Measurements from ENCODE around the gene HTR7.
"Not testable (repeated sequence)": the region's sequence is repeated elsewhere in the genome, so short reads cannot be mapped to it uniquely, and the experiment has no call there.

HTR7 gene

GRCh38 chr10:90813594-90814365 is 44.1 kb downstream of the HTR7 start:
- no peaks in the 10 kb centered on the region for H3K36me3 ChIP-seq (ENCODE audit: insufficient read depth)
- no peak overlapping the region for H3K4me3 ChIP-seq (IDR thresholded peaks at IDR 0.05; ENCODE audit: insufficient read depth, low read depth, low read length)
- no peak for TF ChIP-seq CTCF (conservative IDR thresholded peaks at IDR 0.05; ENCODE audit: low read depth, low read length)
- no peak overlapping the region for H3K4me2 ChIP-seq
- H3K27me3 ChIP-seq (ENCODE audit: insufficient read depth, low read depth), result no peaks in the 10 kb centered on the region
- H4K20me1 ChIP-seq (ENCODE audit: insufficient read depth), result no peaks in the 10 kb centered on the region
- H3K9ac ChIP-seq, result no peak overlapping the region
- H3K27ac ChIP-seq, result no peak overlapping the region
- H2AFZ ChIP-seq (ENCODE audit: low read depth), result no peak overlapping the region
- H3K4me1 ChIP-seq (ENCODE audit: low read depth, poor library complexity, severe bottlenecking), result no peaks in the 10 kb centered on the region
- no peaks in the 10 kb centered on the region for H3K79me2 ChIP-seq (ENCODE audit: insufficient read depth, low read depth)

GRCh38 chr10:90807106-90807505 is 50.7 kb downstream of the HTR7 start:
- not testable (repeated sequence) for H3K36me3 ChIP-seq (ENCODE audit: insufficient read depth); H3K27me3 ChIP-seq (ENCODE audit: insufficient read depth, low read depth); H4K20me1 ChIP-seq (ENCODE audit: insufficient read depth); H2AFZ ChIP-seq (ENCODE audit: low read depth); H3K4me1 ChIP-seq (ENCODE audit: low read depth, poor library complexity, severe bottlenecking); H3K27ac ChIP-seq; H3K4me2 ChIP-seq; H3K4me3 ChIP-seq (IDR thresholded peaks at IDR 0.05; ENCODE audit: insufficient read depth, low read depth, low read length); H3K79me2 ChIP-seq (ENCODE audit: insufficient read depth, low read depth); H3K9ac ChIP-seq

- Histone ChIP-seq H3K9ac (no peak overlapping the region), H3K27me3 (ENCODE audit: insufficient read depth, low read depth) (no peaks in the 10 kb centered on the region), H3K4me3 (IDR thresholded peaks at IDR 0.05; ENCODE audit: insufficient read depth, low read depth, low read length) (no peak overlapping the region), H3K79me2 (ENCODE audit: insufficient read depth, low read depth) (no peaks in the 10 kb centered on the region), H3K4me1 (ENCODE audit: low read depth, poor library complexity, severe bottlenecking) (no peaks in the 10 kb centered on the region), H3K36me3 (ENCODE audit: insufficient read depth) (no peaks in the 10 kb centered on the region), H3K4me2 (no peak overlapping the region), H2AFZ (ENCODE audit: low read depth) (no peak overlapping the region), H4K20me1 (ENCODE audit: insufficient read depth) (no peaks in the 10 kb centered on the region), H3K27ac (no peak overlapping the region)
- TF ChIP-seq CTCF (conservative IDR thresholded peaks at IDR 0.05; ENCODE audit: low read depth, low read length), result no peak
Measured at GRCh38 chr10:90806677-90807076, 51.2 kb downstream of the HTR7 start.

GRCh38 chr10:90805206-90805605 is 52.6 kb downstream of the HTR7 start:
- H2AFZ ChIP-seq (ENCODE audit: low read depth), result no peak overlapping the region
- no peak overlapping the region for H3K4me3 ChIP-seq (IDR thresholded peaks at IDR 0.05; ENCODE audit: insufficient read depth, low read depth, low read length)
- no peak overlapping the region for H3K9ac ChIP-seq
- H3K4me2 ChIP-seq, result no peak overlapping the region
- no peak for TF ChIP-seq CTCF (conservative IDR thresholded peaks at IDR 0.05; ENCODE audit: low read depth, low read length)
- no peaks in the 10 kb centered on the region for H3K36me3 ChIP-seq (ENCODE audit: insufficient read depth)
- H4K20me1 ChIP-seq (ENCODE audit: insufficient read depth), result no peaks in the 10 kb centered on the region
- H3K27ac ChIP-seq, result no peak overlapping the region
- H3K27me3 ChIP-seq (ENCODE audit: insufficient read depth, low read depth), result no peaks in the 10 kb centered on the region
- H3K4me1 ChIP-seq (ENCODE audit: low read depth, poor library complexity, severe bottlenecking), result no peaks in the 10 kb centered on the region
- H3K79me2 ChIP-seq (ENCODE audit: insufficient read depth, low read depth), result no peaks in the 10 kb centered on the region

- Histone ChIP-seq H2AFZ (ENCODE audit: low read depth) (no peak overlapping the region), H3K4me3 (IDR thresholded peaks at IDR 0.05; ENCODE audit: insufficient read depth, low read depth, low read length) (no peak overlapping the region)
Measured at GRCh38 chr10:90804354-90804753, 53.5 kb downstream of the HTR7 start.

More at GRCh38 chr10:90804354-90804753, 53.5 kb downstream of the HTR7 start:
- TF ChIP-seq CTCF (conservative IDR thresholded peaks at IDR 0.05; ENCODE audit: low read depth, low read length), result no peak
- H3K79me2 ChIP-seq (ENCODE audit: insufficient read depth, low read depth), result no peaks in the 10 kb centered on the region
- H3K9ac ChIP-seq, result no peak overlapping the region
- H3K27me3 ChIP-seq (ENCODE audit: insufficient read depth, low read depth), result no peaks in the 10 kb centered on the region
- no peaks in the 10 kb centered on the region for H4K20me1 ChIP-seq (ENCODE audit: insufficient read depth)
- H3K27ac ChIP-seq, result no peak overlapping the region
- H3K36me3 ChIP-seq (ENCODE audit: insufficient read depth), result no peaks in the 10 kb centered on the region
- H3K4me1 ChIP-seq (ENCODE audit: low read depth, poor library complexity, severe bottlenecking), result no peaks in the 10 kb centered on the region
- no peak overlapping the region for H3K4me2 ChIP-seq
